NCI-H2227 (cell line): Measurements from ENCODE around the gene GK.
"Not testable (repeated sequence)": the region's sequence is repeated elsewhere in the genome, so short reads cannot be mapped to it uniquely, and the experiment has no call there.

Experiments
- DNase-seq: peaks from one replicate; lab custom pipeline; 2025; ENCODE audit not compliant: unreplicated experiment; lab: John Stamatoyannopoulos, UW

The GK gene

GRCh38 chrX:30693999-30694650 lies 40.9 kb downstream of the GK start:
- DNase-seq, result no peak

GRCh38 chrX:30702736-30703135 lies 49.5 kb downstream of the GK start:
- DNase-seq, result no peak

DNA sequence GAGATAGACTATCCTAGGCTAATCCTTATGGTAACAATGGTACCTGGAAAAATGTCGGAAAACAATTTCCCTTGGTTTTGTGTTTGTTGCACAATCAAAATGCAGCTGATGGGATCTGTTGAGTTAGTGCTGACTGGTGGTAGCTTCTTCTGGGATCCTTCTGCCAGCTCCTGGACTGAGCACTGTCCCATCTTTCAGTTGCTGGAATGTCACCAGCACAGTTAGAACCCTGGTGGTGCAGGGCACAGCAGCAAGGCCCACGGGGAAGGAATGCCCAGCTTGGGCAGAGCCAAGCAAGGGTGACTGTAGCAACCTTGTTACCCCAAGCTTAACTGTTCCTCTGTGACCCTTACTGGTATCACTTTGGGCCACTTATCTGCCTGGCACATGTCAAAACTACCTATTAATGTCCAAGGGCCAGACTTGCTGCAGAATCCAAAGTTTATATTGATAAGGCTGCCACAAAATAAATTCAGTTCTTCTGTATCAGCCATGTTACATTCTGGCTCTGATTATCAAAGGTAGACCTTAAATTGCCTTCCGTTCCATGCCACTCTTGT lies 53.1 kb downstream of the GK start:
- no peak for DNase-seq

- no peak for DNase-seq
These were observed 59.0 kb downstream of the GK start for GRCh38 chrX:30712214-30712613.

DNA sequence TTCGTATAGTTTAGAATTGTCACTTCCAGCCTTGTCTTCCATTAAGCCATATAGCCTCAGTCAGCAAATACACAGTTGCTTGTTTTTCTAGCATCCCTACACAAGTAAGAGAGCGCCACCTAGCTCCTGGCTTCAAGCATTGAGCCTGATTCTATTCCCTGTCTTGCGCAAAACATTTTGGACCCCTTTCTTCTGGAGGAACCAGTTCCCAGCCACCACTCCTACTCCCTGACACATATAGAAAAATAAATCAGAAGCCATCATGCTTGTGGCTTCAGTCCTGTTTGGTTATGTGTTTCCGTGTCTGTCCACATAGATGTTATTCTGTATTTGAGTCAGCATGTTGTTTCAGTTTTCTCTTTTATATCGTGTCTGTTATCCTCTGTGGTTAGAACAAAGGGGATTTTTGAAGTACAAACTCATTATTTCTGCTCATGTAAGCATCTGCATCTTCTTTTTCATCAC lies 59.9 kb downstream of the GK start:
- peak; percentile 62 for DNase-seq

DNA sequence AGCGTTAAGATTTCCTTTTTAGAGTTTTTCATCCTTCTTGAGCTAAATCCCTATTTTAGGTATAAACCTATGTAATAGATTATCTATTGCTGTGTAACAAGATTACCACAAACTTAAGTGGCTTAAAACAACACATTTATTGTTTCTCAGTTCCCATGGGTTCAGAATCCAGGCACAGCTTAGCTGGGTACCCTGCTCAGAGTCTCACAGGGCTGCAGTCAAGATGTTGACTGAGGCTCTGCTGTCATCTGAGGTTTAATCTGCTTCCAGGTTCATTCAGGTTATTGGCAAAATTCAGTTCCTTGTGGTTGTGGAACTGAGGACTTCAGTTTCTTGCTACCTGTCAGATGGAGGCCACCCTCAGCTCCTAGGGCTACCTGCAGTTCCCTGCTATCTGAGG lies 60.9 kb downstream of the GK start:
- no peak for DNase-seq

GRCh38 chrX:30715976-30716375 lies 62.8 kb downstream of the GK start:
- no peak for DNase-seq

DNA sequence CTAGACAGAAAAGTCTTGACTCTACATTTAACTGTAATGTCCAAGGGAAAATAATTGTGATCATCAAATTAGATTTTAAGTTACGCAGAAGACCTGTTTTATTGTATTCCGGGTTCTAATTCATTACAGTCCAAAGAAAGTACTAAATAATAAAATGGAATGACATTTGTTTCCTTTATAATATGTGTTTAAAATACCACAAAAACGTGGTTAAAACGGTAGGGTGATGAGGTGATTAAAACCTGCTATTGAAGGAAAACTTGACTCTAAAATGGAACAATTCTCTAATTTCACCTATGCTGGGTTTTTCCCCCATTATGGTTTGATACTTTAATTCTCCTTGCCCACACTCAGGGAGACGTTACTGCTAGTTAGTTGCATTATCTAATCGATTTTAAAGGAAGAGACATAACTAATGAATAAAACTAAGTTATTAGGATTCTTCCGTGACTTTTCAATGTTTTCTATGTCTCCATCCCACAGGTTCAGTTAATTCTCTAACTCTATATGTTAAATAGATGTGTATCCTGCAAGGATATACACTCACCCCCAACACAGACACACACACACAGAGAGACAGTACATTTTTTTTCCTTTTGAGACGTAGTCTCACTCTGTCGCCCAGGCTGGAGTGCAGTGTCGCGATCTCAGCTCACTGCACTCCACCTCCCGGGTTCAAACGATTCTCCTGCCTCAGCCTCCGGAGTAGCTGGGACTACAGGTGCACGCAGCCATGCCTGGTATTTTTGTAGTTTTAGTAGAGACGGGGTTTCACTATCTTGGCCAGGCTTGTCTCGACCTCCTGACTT lies 80.8 kb downstream of the GK start:
- no peak for DNase-seq

DNA sequence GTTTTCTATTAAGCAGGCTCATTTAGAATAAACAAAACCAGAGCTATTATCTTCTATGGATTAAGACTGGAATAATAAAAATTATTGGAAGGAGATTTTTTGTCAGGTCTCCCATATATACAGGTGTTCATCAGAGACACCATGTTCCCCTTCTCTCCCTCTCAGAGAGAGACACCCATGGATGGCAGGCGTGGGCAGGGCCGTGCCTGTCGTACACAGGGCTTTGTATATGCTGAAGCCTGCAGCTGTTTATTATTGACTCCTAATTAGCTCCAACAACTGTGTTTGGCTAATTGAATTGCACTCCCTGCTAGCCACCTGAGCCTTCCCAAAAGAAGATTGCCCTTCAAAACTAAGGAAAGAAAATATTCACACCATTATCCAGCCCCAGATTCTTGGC lies 81.6 kb downstream of the GK start:
- no peak for DNase-seq

GRCh38 chrX:30735839-30736238 lies 82.6 kb downstream of the GK start:
- DNase-seq, result peak; percentile 75

DNA sequence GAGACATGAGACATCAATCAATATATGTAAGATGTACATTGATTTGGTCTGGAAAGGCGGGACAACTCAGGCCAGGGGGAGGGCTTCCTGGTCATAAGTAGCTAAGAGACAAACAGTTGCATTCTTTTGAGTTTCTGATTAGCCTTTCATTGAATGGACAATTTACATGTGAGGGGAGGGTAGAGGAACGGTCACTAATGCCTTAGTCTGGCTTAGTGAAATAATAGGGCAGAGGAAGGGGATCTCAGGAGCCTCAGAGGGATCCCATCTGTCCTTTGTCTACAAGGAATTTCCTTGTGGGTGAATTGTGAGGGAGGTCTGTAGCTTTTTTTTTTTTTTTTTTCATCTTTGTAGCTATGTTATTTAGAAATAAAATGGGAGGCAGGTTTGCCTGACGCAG lies 88.3 kb downstream of the GK start:
- DNase-seq, result no peak

DNA sequence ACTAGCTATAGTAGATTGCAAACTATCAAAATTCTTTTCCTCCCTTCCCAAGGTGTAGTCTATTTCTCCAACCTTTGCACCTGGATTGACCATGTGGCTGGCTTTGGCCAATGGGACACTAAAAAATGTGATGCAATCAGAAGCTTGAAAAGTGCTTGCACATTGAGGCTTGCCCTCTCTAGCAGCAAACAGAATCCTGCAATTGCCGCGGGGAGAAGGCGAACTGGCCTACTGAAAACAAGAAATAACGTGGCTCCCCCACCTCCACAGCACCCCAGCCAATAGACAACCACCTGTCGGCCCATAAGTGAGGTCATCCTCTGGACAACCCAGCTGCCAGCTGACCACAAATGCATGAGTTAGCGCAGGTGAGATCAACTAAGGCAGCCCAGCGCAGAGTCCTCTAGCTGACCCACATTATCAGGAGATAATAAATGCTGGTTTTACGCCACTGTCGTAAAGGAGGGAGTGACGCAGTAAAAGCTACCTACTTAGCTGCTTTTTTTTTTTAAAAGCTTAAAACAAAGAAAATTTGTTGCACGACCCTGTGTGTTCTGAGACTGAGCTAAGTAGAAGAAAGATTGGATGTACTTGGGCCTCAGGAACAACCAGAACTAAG lies 95.2 kb downstream of the GK start:
- peak; percentile 55 for DNase-seq

DNA sequence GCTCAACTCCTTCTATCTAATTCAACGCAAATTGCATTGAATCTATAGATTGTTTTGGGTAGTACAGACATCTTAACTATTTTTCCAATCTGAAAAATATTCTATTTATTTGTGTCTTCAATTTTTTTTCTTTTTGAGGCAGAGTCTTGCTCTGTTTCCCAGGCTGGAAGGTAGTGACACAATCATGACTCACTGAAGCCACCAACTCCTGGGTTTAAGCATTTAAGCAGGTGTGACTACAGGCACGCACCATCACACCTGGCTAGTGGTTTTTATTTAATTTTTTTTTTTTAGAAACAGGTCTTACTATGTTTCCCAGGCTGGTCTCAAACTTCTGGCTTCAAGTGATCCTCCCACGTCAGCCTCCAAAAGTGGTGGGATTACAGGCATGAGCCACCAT lies 98.3 kb downstream of the GK start:
- no peak for DNase-seq

DNA sequence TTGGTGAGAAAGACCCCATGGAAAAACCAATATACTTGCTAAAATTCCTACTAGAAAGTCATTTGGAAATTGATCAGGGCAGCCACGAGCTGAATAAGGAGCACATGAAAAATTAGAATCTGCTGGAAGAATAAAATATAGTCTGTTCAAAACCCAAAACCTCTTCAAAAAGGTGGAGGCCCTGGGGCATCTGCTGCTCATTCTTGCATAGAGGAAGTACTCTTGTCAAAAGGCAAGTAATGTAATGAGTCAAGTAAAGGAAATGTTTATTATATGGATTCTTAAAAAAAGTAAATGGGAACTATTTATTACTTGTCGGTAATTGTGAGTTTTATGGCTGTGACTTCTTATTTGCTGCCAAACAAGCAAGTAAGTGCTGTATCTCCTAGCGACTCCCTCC lies 109.5 kb downstream of the GK start:
- DNase-seq, result no peak

GRCh38 chrX:30773764-30774163 lies 120.5 kb downstream of the GK start:
- not testable (repeated sequence) for DNase-seq

GRCh38 chrX:30777575-30777974 lies 124.4 kb downstream of the GK start:
- no peak for DNase-seq

GRCh38 chrX:30779453-30780030 lies 126.3 kb downstream of the GK start:
- DNase-seq, result no peak
